Left lung (tissue), 10 donors: ENCODE data around the gene GPR89A. TPM values are rescaled to one million over a fixed set of nuclear protein-coding genes. Genes with fewer than 3 reads are reported as not detected.

Experiments used
- ATAC-seq: fragments of 200-7000 bp; cut with Tn5 transposase; one replicate; pipeline ENCODE4 v1.9.1; 2020; ENCODE audit warnings: moderate library complexity
- DNase-seq, 4 donors: peaks; one replicate each; pipeline ENCODE4 v3.0.0-alpha.2; 2013 to 2020
- H3K27ac ChIP-seq, 2 donors: fragments of 200-600 bp; sonication (generic) in 1 of 2; one replicate each; pipeline versions ENCODE4 v1.5.0 to v1.8.0; 2020 to 2021
- H3K27me3 ChIP-seq, 2 donors: fragments of 200-600 bp; sonication (generic) in 1 of 2; one replicate each; pipeline versions ENCODE4 v1.5.0 to v1.8.0; 2020 to 2021
- H3K36me3 ChIP-seq, 2 donors: fragments of 200-600 bp; sonication (generic) in 1 of 2; one replicate each; pipeline versions ENCODE4 v1.5.0 to v1.8.0; 2020 to 2021
- H3K4me1 ChIP-seq, 2 donors: fragments of 200-600 bp; one replicate each; pipeline ENCODE4 v1.8.0; 2021
- H3K4me3 ChIP-seq, 2 donors: fragments of 200-600 bp; sonication (generic) in 1 of 2; one replicate each; pipeline versions ENCODE4 v1.5.0 to v1.8.0; 2020 to 2021; ENCODE audit warnings: mild to moderate bottlenecking in 1 of 2
- H3K9me3 ChIP-seq, 2 donors: fragments of 200-600 bp; sonication (generic) in 1 of 2; one replicate each; pipeline versions ENCODE4 v1.5.0 to v1.8.0; 2020 to 2021
- CTCF ChIP-seq, 2 donors: fragments of 200-600 bp; sonication (generic) in 1 of 2; IDR thresholded peaks; one replicate each; pipeline versions ENCODE4 v1.5.0 to v1.8.0; 2021; ENCODE audit warnings: antibody characterized with exemption in 2 of 2
- intact Hi-C, 2 donors: fragments of 100-400 bp; cut with DNase I; formaldehyde crosslinking; loops; one replicate each; pipeline versions ENCODE4 v1.11.2 to v1.14.2; 2022
- polyA plus RNA-seq, 6 donors: library from polyadenylated mRNA; unstranded; fragments of 120-200 nt; gene quantifications; one replicate each; pipeline ENCODE4 v1.2.1, GENCODE V29; 2013; ENCODE audit not compliant: insufficient read length in 6 of 6
- total RNA-seq, 2 donors: library from RNA; stranded (reverse); fragmentation: NEBNext Ultra II Directional; extraction: Animal tissue kit (Norgen Biotek cat#: 25700); gene quantifications; one replicate each; pipeline ENCODE4 v1.2.1, GENCODE V29; 2021
- donor health status: DM: no; HTN: yes; CAD: no.
- donor health status: DM: no; HTN: no; CAD: no.

Gene GPR89A
- total and polyA plus RNA-seq, 8 donors = 14.5 to 45.5 (median 31.7) TPM

GRCh38 chr1:145695821-145696629 lies 88.2 kb downstream of the GPR89A start:
- DNase-seq (no peak), ATAC-seq (no peak)
- H3K36me3 ChIP-seq = no peaks in the 10 kb centered on the region
- no peak for TF ChIP-seq CTCF (IDR thresholded peaks at IDR 0.05)
- H3K27ac ChIP-seq = no peak overlapping the region
- H3K9me3 ChIP-seq = no peaks in the 10 kb centered on the region
- peaks cover 0 to 1% of the 10 kb centered on the region in 2 donors for H3K4me1 ChIP-seq
- no peak overlapping the region for H3K4me3 ChIP-seq
- H3K27me3 ChIP-seq = no peaks in the 10 kb centered on the region
- intact Hi-C loops = no loop called here

GRCh38 chr1:145696630-145696960 lies 88.8 kb downstream of the GPR89A start:
- H3K27ac ChIP-seq = no peak overlapping the region
- no peak overlapping the region for H3K4me3 ChIP-seq
- TF ChIP-seq CTCF (IDR thresholded peaks at IDR 0.05) = no peak
- H3K36me3 ChIP-seq = no peaks in the 10 kb centered on the region
- intact Hi-C loops = no loop called here
- H3K4me1 ChIP-seq = no peaks in the 10 kb centered on the region
- H3K27me3 ChIP-seq = no peaks in the 10 kb centered on the region
- DNase-seq (no peak), ATAC-seq (no peak)
- no peaks in the 10 kb centered on the region for H3K9me3 ChIP-seq

DNA sequence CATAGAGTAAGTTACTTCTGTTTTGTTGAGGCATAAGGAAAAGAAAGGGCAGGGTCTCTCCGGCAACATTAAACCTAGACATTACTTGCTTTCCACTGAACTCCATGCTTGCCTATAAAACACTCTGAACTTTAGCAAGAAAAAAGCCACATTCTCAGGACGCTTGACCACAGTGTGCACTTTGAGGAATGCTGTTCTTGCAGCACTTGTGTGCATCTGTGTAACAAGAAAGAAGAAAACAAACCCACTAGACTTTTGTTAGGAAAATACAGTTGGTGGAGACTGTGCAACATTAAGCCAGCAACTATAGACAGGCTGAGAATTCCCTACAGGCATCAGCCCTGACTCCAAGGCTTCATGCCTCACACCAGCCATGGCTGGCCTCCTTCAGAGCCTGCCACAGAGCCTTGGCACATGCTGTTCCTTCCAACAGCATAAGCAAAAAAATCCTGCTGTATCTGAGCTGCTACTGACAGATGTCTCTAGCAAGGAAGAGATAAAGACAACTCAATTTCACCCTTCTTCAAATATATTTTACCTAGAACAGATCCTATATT lies 93.6 kb downstream of the GPR89A start:
- Histone ChIP-seq H3K27ac (no peak overlapping the region), H3K9me3 (no peaks in the 10 kb centered on the region), H3K4me3 (no peak overlapping the region), H3K36me3 (no peaks in the 10 kb centered on the region), H3K4me1 (no peaks in the 10 kb centered on the region), H3K27me3 (no peaks in the 10 kb centered on the region)
- intact Hi-C loops = no loop called here
- no peak for DNase-seq
- ATAC-seq = no peak
- TF ChIP-seq CTCF (IDR thresholded peaks at IDR 0.05) = no peak

DNA sequence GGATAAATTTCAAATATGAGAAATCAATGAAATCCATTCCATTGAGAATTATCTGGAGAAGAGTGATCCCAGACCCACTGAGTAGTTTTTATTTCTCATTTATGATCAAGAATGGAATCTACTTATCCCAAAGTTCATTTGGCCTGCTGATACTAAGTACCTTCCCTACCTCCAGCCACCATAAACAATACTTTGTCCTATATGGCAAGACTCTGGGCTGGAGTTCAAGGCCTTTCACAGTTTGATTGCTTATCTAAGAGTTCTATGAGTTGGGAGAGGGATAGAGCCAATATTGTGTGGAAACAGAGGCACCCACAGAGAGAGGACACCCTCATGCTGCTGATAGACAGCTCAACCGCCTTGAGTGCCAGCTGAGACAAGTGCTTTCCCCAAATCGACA lies 94.3 kb downstream of the GPR89A start:
- no peak for TF ChIP-seq CTCF (IDR thresholded peaks at IDR 0.05)
- DNase-seq (no peak), ATAC-seq (no peak)
- intact Hi-C loops = no loop called here
- Histone ChIP-seq H3K4me3 (no peak overlapping the region), H3K36me3 (no peaks in the 10 kb centered on the region), H3K9me3 (no peaks in the 10 kb centered on the region), H3K4me1 (no peaks in the 10 kb centered on the region), H3K27me3 (no peaks in the 10 kb centered on the region), H3K27ac (no peak overlapping the region)

DNA sequence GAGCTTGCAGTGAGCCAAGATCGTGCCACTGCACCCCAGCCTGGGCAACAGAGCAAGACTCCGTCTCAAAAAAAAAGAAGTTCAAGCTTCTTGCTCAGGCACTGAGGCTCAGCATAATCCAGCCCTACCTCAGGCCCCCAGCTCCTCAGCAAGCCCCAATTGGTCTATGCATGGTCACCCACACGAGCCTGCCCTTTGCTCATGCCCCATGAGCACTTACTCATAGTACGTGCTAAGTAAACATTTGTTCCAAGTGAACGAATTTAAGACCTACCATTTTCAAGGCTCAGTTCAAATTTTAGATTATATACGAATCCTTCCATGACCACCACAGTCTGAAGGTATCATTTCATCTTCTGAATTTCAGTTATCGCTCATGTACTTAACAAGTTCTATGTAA lies 95.0 kb downstream of the GPR89A start:
- no peaks in the 10 kb centered on the region for H3K4me1 ChIP-seq
- no peaks in the 10 kb centered on the region for H3K9me3 ChIP-seq
- no peak for DNase-seq
- no peak for ATAC-seq
- no peaks in the 10 kb centered on the region for H3K36me3 ChIP-seq
- no peaks in the 10 kb centered on the region for H3K27me3 ChIP-seq
- intact Hi-C loops = no loop called here
- no peak for TF ChIP-seq CTCF (IDR thresholded peaks at IDR 0.05)
- H3K4me3 ChIP-seq = no peak overlapping the region
- H3K27ac ChIP-seq = no peak overlapping the region
